RPMI8226 (cell line): Measurements from ENCODE around the gene FUZ.
"Not testable (repeated sequence)": the region's sequence is repeated elsewhere in the genome, so short reads cannot be mapped to it uniquely, and the experiment has no call there.

ENCODE experiments used
- DNase-seq: peaks from one replicate; pipeline ENCODE4 v3.0.0-alpha.2; 2015

FUZ gene

DNA sequence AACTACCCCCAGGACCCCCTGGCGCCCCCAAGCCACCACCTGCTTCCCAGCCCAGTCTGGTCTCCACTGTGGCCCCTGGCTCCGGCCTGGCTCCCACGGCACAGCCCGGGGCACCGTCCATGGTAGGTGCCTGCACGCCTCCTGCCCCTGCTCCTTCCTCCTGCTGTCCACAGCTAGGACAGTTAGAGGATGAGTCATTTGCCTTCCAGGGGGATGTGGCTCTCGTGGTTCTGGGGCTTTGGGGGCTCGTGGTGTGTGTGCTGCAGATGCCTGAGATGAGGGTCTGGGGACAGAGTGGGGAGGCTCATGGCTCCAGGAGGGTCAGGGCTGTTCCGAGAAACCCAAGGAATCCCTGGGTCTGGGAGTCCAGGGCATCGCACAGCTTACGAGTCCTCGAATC, 17.7 kb upstream of the FUZ start:
- no peak for DNase-seq

- no peak for DNase-seq
Measured at GRCh38 chr19:49829721-49830120, 16.6 kb upstream of the FUZ start.

DNA sequence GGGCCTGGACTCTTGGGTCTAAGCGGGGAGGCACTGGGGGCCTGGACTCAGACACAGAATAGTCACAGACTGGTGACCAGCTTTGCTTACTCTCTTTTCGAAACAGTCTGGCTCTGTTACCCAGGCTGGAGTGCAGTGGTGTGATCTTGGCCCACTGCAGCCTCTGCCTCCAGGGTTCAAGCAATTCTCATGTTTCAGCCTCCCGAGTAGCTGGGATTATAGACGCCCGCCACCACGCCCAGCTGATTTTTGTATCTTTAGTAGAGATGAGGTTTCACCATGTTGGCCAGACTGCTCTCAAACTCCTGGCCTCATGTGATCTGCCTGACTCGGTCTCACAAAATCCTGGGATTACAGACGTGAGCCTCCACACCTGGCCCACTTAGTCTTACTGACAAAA, 16.1 kb upstream of the FUZ start:
- no peak for DNase-seq

- DNase-seq: no peak
Measured at GRCh38 chr19:49827034-49827433, 13.9 kb upstream of the FUZ start.

DNA sequence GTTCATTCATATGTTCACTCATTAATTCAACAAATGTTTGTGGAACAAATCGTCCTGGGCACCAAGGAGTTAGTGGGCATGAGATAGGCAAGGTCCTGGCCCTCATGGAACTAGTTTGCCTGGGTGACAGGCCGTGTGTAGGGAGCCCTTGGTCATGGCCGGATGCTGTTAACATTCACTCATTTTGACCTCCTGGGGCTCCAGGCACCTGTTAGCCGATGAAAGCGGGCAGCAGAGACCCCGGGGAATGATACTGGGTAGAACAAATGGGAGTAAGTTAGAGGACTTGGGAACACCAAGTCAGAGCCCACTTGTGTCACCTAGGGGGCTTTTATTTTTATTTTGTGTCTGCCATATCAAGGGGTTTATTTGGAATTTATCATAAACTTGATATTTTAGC, 11.6 kb upstream of the FUZ start:
- no peak for DNase-seq

GRCh38 chr19:49823472-49823871, 10.4 kb upstream of the FUZ start:
- no peak for DNase-seq

GRCh38 chr19:49820125-49820524, 7.0 kb upstream of the FUZ start:
- DNase-seq: no peak

GRCh38 chr19:49819452-49820115, 6.5 kb upstream of the FUZ start:
- DNase-seq: not testable (repeated sequence)

- peak; percentile 18 for DNase-seq
Measured at GRCh38 chr19:49818649-49819370, 5.7 kb upstream of the FUZ start.

GRCh38 chr19:49817964-49818648, 5.0 kb upstream of the FUZ start, which contains the start of gene MED25:
Gene MED25 (plus strand): TSS chr19:49818289. CDS start chr19:49818342, 53 bp downstream.
- DNase-seq: peak; percentile 91

DNA sequence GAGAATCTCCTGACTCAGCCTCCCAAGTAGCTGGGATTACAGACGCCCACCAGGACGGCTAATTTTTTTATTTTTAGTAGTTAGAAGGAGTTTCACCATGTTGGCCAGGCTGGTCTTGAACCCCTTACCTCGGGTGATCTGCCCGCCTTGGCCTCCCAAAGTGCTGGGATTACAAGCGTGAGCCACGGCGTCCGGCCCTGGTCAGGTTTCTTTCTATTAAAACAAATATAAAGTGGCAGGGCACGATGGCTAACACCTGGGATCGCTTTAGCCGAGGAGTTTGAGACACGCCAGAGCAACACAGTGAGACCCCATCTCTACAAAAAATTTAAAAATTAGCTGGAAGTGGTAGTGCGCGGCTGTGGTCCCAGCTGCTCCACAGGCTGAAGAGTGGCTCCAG, 3.5 kb upstream of the FUZ start:
- no peak for DNase-seq

- no peak for DNase-seq
Measured at GRCh38 chr19:49814010-49814409, 918 bp upstream of the FUZ start.

DNA sequence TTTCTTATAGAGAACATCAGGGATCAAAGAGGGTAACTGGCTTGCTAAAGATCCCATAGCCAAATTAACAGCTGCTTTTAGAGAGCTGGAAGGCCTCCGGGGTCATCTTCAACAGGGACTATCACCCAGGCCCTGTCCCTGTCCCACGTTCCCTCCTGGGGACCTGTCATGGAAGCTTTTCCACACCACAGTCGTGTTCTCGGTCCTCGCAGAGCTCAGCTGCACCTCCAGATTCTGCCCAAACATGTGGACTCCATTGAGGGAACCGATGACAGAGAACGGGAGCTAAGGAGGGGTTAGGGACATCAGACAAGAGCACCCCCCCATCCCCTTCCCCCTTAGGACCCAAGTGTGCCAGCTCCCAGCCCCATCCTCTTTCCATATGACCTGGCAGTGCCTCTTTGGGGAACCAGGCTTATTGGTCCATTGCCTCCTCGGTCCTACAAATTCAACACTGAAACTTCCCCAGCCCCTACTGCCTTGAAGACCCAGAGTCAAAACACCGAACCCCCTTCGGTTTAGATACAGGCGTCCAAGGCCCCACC, 568 bp downstream of the FUZ start:
- no peak for DNase-seq

DNA sequence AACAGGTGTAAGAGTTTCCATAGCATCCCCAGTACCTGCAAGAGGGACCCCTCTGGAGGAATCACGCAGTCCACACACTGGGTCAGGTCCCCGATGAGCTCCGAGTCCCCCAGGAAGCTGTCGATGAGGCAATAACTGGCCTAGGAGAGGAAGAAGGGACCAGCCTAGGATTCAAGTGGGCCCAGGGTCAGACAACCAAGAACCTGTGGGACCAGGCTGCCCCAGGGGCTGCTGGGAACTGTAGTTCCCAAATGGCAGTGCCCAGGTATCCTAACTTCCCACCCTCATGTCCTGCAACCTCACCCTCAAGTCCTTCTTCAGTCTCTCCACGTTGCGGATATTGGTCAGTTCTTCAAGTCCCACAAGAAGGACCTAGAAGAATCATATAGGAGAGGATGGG, 1.8 kb downstream of the FUZ start:
- DNase-seq: no peak

GRCh38 chr19:49809941-49810389, 3.1 kb downstream of the FUZ start:
- DNase-seq: no peak

- DNase-seq: peak; percentile 68
Measured at GRCh38 chr19:49809160-49809940, 3.7 kb downstream of the FUZ start.

GRCh38 chr19:49808711-49809159, 4.4 kb downstream of the FUZ start:
- DNase-seq: peak; percentile 86

GRCh38 chr19:49807904-49808675, 5.0 kb downstream of the FUZ start:
- no peak for DNase-seq

- no peak for DNase-seq
Measured at GRCh38 chr19:49807058-49807903, 5.8 kb downstream of the FUZ start.

- no peak for DNase-seq
Measured at GRCh38 chr19:49806620-49806959, 6.5 kb downstream of the FUZ start.
